ENCODE data around the gene MIGA2. TPM values are rescaled to one million over a fixed set of nuclear protein-coding genes. Genes with fewer than 3 reads are reported as not detected.

MIGA2 gene
- total RNA-seq (2022) (28.6 and 28.7 TPM in 2 replicates), Bru-seq, nascent RNA (percentile 45 among the genes with signal in this experiment), BruChase-seq, experiment 1, labeled RNA remaining after a 6-hour chase (percentile 53 among the genes with signal in this experiment), BruChase-seq, experiment 2, labeled RNA remaining after a 2-hour chase (percentile 56 among the genes with signal in this experiment)
- long read RNA-seq, partial matches to known transcripts: 9 of 53 reads
- long read RNA-seq, other reads (novel, unspliced or antisense): 41 of 53 reads

GRCh38 chr9:129036241-129036922, at the start of gene MIGA2:
Gene MIGA2, plus strand, starts transcription at chr9:129036626. Its CDS starts 3,969 bp downstream, at chr9:129040595.
- intact Hi-C loops (cut with micrococcal nuclease): no loop called here
- Mint-ChIP-seq H3K9me3 (ENCODE audit: unreplicated experiment) (no peaks in the 10 kb centered on the region), H3K27me3 (ENCODE audit: insufficient read depth, unreplicated experiment) (no peaks in the 10 kb centered on the region), H3K4me3 (ENCODE audit: unreplicated experiment) (peak within 1 kb of the TSS; percentile 97), H3K27ac (ENCODE audit: low read depth, unreplicated experiment) (peak within 1 kb of the TSS; percentile 89), H3K4me1 (ENCODE audit: insufficient read depth, unreplicated experiment) (peaks cover 17% of the 10 kb centered on the region), H3K36me3 (ENCODE audit: insufficient read depth, unreplicated experiment) (peaks cover 19% of the 10 kb centered on the region)
- CTCF ChIA-PET: interaction anchor here (0.5 to 1.4 kb wide), 2 partner anchors 59 to 108 kb away, joined by 3 read pairs; no protein-coding TSS in a partner anchor
- POLR2A ChIA-PET: interaction anchor here (0.6 to 1.9 kb wide), 11 partner anchors 31 to 594 kb away, joined by 3 to 10 read pairs (median 3); partner anchors contain the start of genes DOLPP1 and PTPA
- no peak for TF ChIP-seq CTCF (IDR thresholded peaks at IDR 0.05; ENCODE audit: unreplicated experiment)
- DNase-seq (ENCODE audit: unreplicated experiment): peak; percentile 99
- no TSS peak for BruUV-seq (replicated peaks)

GRCh38 chr9:128986671-128987070, 49.8 kb upstream of the MIGA2 start:
- peak overlapping the region; percentile 67 for H3K27ac Mint-ChIP-seq (ENCODE audit: low read depth, unreplicated experiment)
- no peaks in the 10 kb centered on the region for H3K27me3 Mint-ChIP-seq (ENCODE audit: insufficient read depth, unreplicated experiment)
- no peak for DNase-seq (ENCODE audit: unreplicated experiment)
- BruUV-seq (replicated peaks): no TSS peak
- no peak overlapping the region for H3K4me3 Mint-ChIP-seq (ENCODE audit: unreplicated experiment)
- H3K36me3 Mint-ChIP-seq (ENCODE audit: insufficient read depth, unreplicated experiment): peaks cover 78% of the 10 kb centered on the region
- TF ChIP-seq CTCF (IDR thresholded peaks at IDR 0.05; ENCODE audit: unreplicated experiment): no peak
- H3K9me3 Mint-ChIP-seq (ENCODE audit: unreplicated experiment): no peaks in the 10 kb centered on the region
- intact Hi-C loops (cut with micrococcal nuclease): no loop called here
- H3K4me1 Mint-ChIP-seq (ENCODE audit: insufficient read depth, unreplicated experiment): peaks cover 18% of the 10 kb centered on the region
- POLR2A ChIA-PET: interaction anchor here (1.0 kb wide), 1 partner anchor 10 kb away, joined by 4 read pairs; no protein-coding TSS in a partner anchor
- CTCF ChIA-PET: no interaction called here

- no peak for TF ChIP-seq CTCF (IDR thresholded peaks at IDR 0.05; ENCODE audit: unreplicated experiment)
- peak overlapping the region; percentile 67 for H3K27ac Mint-ChIP-seq (ENCODE audit: low read depth, unreplicated experiment)
- H3K27me3 Mint-ChIP-seq (ENCODE audit: insufficient read depth, unreplicated experiment): no peaks in the 10 kb centered on the region
- H3K4me1 Mint-ChIP-seq (ENCODE audit: insufficient read depth, unreplicated experiment): peaks cover 18% of the 10 kb centered on the region
- CTCF ChIA-PET: interaction anchor here (1.0 to 1.7 kb wide), 3 partner anchors 18 to 39 kb away, joined by 3 to 7 read pairs (median 5); no protein-coding TSS in a partner anchor
- peak overlapping the region; percentile 33 for H3K4me3 Mint-ChIP-seq (ENCODE audit: unreplicated experiment)
- peak; percentile 72 for DNase-seq (ENCODE audit: unreplicated experiment)
- H3K36me3 Mint-ChIP-seq (ENCODE audit: insufficient read depth, unreplicated experiment): peaks cover 77% of the 10 kb centered on the region
- BruUV-seq (replicated peaks): no TSS peak
- POLR2A ChIA-PET: interaction anchor here (0.7 to 1.0 kb wide), 3 partner anchors 9 to 42 kb away, joined by 3 to 4 read pairs (median 4); no protein-coding TSS in a partner anchor
- intact Hi-C loops (cut with micrococcal nuclease): loop anchor here (1.0 kb wide), 1 partner anchor 40 kb away; no protein-coding TSS in a partner anchor
- H3K9me3 Mint-ChIP-seq (ENCODE audit: unreplicated experiment): no peaks in the 10 kb centered on the region
Measured at GRCh38 chr9:128987805-128988204, 48.6 kb upstream of the MIGA2 start.

- H3K9me3 Mint-ChIP-seq (ENCODE audit: unreplicated experiment): no peaks in the 10 kb centered on the region
- no TSS peak for BruUV-seq (replicated peaks)
- no peak overlapping the region for H3K27ac Mint-ChIP-seq (ENCODE audit: low read depth, unreplicated experiment)
- intact Hi-C loops (cut with micrococcal nuclease): loop anchor here (1.0 kb wide), 1 partner anchor 35 kb away; the partner anchor contains the start of gene SH3GLB2
- POLR2A ChIA-PET: interaction anchor here (1.5 kb wide), 1 partner anchor 12 kb away, joined by 9 read pairs; no protein-coding TSS in a partner anchor
- TF ChIP-seq CTCF (IDR thresholded peaks at IDR 0.05; ENCODE audit: unreplicated experiment): peak; percentile 29
- H3K4me1 Mint-ChIP-seq (ENCODE audit: insufficient read depth, unreplicated experiment): peaks cover 3% of the 10 kb centered on the region
- H3K4me3 Mint-ChIP-seq (ENCODE audit: unreplicated experiment): no peak overlapping the region
- no peak for DNase-seq (ENCODE audit: unreplicated experiment)
- CTCF ChIA-PET: interaction anchor here (0.6 to 1.0 kb wide), 4 partner anchors 13 to 38 kb away, joined by 3 to 6 read pairs (median 4); no protein-coding TSS in a partner anchor
- no peaks in the 10 kb centered on the region for H3K27me3 Mint-ChIP-seq (ENCODE audit: insufficient read depth, unreplicated experiment)
- peaks cover 91% of the 10 kb centered on the region for H3K36me3 Mint-ChIP-seq (ENCODE audit: insufficient read depth, unreplicated experiment)
Measured at GRCh38 chr9:128992995-128993394, 43.4 kb upstream of the MIGA2 start.

Data from MCF 10A (cell line).